ENCODE data around the gene LTO1.
"Not testable (repeated sequence)": the region's sequence is repeated elsewhere in the genome, so short reads cannot be mapped to it uniquely, and the experiment has no call there.

The LTO1 gene

DNA sequence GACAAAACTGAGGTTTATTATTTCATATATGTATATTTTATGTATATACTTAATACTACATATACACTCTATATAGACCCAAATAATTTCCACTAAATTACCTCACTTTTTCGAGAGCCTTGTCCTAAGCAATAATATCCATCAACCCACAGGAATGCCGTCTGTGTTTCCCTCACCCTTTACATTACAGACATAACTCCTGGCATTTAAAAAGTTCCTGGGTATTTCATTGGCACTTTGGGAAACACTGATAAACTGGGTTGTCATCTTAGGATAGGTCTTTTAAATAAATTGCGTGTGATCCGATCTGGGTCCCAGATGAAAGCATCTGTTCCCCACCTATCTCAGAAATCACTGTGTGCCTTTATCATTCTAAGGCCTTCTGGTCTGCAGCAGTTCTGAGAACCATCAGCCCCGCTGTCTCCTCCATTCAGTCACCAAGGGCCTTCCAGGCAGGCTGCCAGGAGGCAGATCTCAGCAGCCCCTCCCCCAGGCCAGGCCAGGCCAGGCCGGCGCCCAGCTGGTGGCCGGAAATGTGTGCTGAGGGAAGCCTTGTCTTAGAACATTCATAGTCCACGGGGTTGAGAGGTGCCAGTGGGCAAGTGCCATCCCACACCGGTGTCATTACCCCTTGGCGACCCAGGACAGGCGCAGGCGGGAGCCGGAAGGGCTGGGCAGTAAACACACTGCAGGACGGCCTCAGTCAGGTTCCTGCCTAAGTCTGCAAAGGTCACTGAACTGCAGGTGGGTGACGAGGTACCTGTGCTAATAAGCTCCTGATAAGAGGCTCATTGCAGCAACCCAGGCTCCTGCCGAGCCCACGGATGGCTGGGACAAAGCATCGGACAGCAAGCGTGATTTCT lies 25.4 kb upstream of the LTO1 start:
- peak; percentile 67 for DNase-seq (ENCODE audit: low read depth, low spot score)

- DNase-seq (ENCODE audit: low read depth, low spot score), result no peak
Observed at GRCh38 chr11:69699213-69699612, 24.1 kb upstream of the LTO1 start.

DNA sequence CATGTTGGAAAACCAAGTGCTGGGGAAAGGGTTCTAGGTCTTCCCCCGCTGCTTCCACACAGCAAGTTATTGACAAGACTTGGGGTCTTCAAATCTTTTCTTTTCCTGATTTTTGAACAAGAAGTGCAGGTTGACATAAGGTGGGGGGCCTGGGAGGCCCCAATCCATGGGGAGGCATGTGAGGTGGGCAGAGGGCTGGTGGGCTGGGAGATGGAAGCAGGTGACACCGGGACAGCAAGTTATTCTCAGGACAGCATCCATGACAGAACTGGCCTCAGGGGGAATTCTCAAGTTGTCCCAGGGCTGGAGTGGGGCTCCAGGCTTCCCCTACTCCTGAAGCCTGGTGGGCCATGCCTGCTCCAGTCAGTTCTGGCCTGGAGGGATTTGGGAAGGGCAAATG lies 23.2 kb upstream of the LTO1 start:
- DNase-seq (ENCODE audit: low read depth, low spot score), result no peak

DNA sequence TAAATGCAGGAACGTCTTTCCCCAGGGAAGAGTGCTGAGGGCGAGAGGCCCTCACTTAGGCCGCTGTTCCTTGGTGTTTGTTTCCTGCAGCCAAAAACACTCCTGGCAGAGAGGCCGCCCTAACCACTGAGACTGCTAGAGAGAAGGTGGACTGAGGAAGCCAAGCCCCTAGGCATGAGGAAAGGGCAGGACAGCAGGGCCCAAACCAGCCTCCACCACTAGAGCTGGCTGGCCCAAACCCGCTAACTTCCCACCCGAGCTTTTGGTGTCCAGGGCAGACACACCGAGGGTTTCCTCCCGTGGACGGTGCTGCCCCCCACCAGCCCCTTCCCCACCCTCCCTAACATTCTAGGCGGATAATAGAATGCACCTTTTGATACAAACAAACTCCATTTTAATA lies 22.7 kb upstream of the LTO1 start:
- no peak for DNase-seq (ENCODE audit: low read depth, low spot score)

DNA sequence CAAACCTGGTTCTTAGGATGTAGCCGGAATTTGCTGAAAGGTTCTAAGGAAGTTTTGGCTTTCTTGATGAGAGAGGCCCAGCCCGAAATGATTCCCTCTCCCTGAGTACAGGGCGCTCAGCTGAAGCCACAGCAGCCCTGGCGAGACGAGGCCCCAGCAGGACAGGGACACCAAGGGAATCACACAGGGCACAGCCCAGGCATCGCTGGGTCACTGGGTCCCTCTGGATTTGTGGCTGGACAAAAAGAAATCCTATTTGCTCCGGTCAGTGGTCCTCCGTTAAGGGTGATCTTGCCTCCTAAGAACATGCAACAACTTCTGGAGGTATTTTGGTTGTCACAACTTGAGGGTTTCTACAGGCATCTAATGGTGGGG lies 22.3 kb upstream of the LTO1 start:
- no peak for DNase-seq (ENCODE audit: low read depth, low spot score)

DNA sequence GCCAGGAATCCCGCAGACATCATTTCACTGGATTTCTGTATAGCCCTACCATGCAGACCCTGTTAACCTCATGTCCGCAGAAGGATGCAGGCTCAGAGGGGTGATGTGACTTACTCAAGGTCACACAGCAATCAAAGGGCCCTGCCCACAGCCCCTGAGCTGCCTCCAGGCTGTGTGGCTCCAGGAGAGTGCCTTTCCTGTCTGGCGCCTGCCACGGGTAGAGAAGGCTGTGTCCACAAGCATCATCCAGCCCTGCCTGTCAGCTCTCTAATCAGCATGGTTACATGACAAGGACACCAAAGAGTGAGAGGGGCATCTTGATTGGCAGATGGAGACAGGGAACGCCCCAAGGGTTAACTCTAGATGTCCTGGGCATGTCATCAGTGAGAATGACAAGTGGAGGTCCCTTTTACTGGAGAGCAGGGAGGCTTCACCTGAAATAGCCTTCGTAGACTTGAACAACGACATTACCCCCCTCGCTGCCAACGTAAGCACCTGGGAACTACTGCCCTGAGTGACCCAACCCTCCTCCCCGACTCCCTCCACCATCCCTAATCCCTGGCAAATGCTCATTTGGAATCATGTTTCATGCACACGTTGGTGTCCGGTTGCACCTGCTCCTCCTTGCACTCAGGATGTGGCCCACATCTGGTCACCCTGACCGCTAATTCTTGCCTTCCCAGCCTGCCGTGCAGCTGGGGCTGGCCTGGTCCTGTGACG lies 21.8 kb upstream of the LTO1 start:
- no peak for DNase-seq (ENCODE audit: low read depth, low spot score)

- not testable (repeated sequence) for DNase-seq (ENCODE audit: low read depth, low spot score)
Observed at GRCh38 chr11:69695995-69696394, 20.8 kb upstream of the LTO1 start.

DNA sequence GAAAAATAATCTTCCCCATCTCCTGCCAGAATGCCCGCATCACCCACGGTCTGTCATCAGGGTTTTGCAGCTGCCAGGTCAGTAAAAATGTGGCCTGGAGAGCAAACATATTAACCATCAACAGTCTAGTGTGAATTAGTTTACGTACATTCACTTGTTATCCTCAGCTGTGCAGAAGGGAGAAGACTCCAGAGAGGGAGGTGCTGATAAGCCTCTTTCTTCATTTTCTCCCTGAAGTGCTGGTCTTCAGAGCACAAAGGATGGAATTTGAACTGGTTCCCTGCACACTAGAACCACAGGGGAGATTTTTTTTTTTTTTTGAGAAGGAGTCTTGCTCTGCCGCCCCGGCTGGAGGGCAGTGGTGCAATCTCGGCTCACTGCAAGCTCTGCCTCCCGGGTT lies 20.4 kb upstream of the LTO1 start:
- no peak for DNase-seq (ENCODE audit: low read depth, low spot score)

- no peak for DNase-seq (ENCODE audit: low read depth, low spot score)
Observed at GRCh38 chr11:69694781-69695180, 19.6 kb upstream of the LTO1 start.

- DNase-seq (ENCODE audit: low read depth, low spot score), result no peak
Observed at GRCh38 chr11:69692422-69692821, 17.3 kb upstream of the LTO1 start.

- no peak for DNase-seq (ENCODE audit: low read depth, low spot score)
Observed at GRCh38 chr11:69691463-69691862, 16.3 kb upstream of the LTO1 start.

DNA sequence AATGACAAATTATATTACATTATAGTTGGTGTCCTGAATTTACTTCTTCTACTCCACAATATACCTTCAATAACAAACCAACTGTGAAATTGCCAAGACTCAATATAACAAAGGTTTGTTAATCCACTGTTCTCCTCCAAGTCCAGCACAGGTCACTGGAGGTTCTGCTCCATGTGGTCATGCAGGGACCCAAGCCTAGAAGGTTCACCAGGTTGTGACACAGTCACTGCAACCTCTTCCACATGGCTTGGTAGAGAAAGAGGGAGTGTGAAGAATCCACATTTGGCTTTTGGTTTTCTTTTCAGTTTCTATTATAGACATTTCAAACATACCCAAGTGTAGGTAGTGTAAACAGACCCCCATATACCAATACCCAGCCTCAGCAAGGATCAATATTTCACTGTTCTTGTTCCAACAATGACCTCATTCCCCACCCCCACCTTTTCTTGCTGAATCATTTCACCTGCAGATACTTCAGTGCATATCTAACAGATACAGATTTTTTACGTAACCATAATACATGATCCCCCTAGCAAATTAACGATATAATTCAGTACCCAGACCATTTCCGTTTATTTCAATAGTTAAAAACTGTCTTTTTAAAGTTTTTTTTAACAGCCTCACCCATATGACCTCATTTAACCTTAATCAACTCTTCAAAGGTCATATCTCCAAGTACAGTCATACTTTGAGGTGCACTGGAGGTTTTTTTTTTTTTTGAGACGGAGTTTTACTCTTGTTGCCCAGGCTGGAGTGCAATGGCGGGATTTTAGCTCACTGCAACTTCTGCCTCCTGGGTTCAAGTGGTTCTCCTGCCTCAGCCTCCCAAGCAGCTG lies 14.5 kb upstream of the LTO1 start:
- no peak for DNase-seq (ENCODE audit: low read depth, low spot score)

- not testable (repeated sequence) for DNase-seq (ENCODE audit: low read depth, low spot score)
Observed at GRCh38 chr11:69687969-69688771, 13.0 kb upstream of the LTO1 start.

GRCh38 chr11:69686856-69687255 lies 11.7 kb upstream of the LTO1 start:
- DNase-seq (ENCODE audit: low read depth, low spot score), result no peak

- no peak for DNase-seq (ENCODE audit: low read depth, low spot score)
Observed at GRCh38 chr11:69686452-69686851, 11.3 kb upstream of the LTO1 start.

- no peak for DNase-seq (ENCODE audit: low read depth, low spot score)
Observed at GRCh38 chr11:69685348-69685747, 10.2 kb upstream of the LTO1 start.

DNA sequence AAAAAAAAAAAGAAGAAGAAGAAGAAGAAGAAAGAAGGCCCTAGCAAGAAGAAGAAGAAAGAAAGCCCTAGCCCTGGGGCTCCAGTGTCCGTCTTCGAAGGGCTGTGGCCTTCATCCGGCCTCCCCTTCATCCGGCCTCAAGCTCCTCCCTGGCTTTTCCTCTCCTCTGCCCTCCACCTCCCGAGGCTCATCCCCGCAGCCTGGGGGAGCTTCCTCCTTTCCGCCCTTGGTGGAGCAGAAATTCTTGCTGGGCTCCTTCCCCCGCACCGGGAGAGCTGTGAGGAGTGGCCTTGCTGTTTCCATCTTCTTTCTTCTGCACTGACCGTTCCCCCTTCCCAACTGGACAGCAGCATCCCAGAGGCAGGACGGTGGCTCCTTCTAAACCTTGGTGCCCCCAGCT lies 9.5 kb upstream of the LTO1 start:
- no peak for DNase-seq (ENCODE audit: low read depth, low spot score)

GRCh38 chr11:69683764-69684333 lies 8.7 kb upstream of the LTO1 start:
- DNase-seq (ENCODE audit: low read depth, low spot score), result no peak

- no peak for DNase-seq (ENCODE audit: low read depth, low spot score)
Observed at GRCh38 chr11:69682681-69683326, 7.7 kb upstream of the LTO1 start.

DNA sequence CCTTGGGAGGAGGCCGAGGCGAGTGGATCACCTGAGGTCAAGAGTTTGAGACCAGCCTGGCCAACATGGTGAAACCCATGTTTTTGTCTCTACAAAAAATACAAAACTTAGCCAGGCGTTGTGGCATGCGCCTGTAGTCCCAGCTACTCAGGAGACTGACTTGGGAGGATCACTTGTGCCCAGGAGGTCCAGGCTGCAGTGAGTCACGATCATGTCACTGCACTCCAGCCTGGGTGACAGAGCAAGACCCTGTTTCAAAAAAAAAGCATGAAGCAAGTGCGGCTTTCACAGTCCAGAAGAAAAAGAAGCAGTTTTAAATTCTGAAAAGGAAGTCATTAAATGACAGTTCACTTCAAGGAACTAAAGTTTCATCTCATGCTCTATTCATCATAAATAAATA lies 7.1 kb upstream of the LTO1 start:
- no peak for DNase-seq (ENCODE audit: low read depth, low spot score)

DNA sequence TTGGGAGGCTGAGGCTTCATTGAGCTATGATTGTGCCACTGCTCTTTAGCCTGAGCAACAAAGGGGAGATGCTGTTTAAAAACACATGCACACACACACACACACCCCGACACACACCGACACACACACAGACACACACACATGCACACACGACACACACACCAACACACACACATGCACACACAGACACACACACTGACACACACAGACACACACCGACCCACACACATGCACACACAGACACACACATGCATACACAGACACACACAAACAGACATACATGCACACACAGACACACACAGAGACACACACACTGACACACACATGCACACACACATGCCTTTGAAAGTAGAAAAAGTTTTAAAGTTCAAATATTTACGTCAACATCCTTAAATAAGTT lies 5.5 kb upstream of the LTO1 start:
- no peak for DNase-seq (ENCODE audit: low read depth, low spot score)
